Measurements from ENCODE around the gene PPFIA1.

PPFIA1 gene

DNA sequence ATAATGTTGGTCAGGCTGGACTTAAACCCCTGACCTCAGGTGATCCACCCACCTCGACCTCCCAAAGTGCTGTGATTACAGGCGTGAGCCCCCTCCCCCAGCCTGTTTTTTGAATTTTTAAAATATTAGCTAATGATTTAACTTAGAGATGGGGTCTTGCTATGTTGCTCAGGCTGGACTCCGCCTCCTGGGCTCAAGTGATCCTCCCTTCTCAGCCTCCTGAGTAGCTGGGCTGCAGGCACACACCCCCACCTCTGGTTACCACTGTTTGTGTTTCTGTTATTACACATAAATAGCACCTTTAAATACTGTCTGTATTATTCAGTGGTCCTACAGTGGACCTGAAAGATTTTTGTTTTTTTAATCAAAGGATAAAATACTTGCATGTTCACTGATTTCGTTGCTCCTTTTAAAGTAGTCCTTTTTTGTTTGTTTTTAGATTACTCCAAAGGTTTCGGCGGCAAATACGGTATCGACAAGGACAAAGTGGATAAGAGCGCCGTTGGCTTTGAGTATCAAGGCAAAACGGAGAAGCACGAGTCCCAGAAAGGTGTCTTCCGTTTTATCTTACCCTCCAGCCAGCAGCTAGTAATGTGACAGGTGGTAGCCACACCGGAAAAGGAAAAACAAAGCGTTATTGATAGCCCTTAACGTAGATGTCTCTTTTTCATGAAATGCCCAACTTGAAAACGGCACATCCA is 149.0 kb downstream of the PPFIA1 start:
- no peak for DNase-seq

DNA sequence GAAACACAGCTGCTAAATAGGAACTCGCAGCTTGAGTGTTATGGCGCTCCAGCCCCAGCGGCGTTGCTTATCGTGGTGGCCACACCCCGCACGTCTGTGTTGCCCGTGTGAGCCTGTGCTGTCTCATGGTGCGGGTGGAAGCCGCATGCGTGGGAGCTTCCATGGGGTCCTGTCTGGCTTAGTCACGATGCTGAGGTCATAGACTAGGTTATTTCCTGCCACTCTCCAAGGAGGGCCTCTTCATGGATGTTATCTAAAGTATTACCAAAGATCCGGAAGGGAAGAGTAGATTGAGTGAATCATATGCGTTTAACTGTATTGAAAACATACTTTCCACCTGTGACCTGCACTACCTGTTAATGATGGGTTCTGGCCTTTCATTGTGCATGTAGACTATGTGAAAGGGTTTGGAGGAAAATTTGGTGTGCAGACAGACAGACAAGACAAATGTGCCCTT is 149.5 kb downstream of the PPFIA1 start:
- DNase-seq: no peak

DNA sequence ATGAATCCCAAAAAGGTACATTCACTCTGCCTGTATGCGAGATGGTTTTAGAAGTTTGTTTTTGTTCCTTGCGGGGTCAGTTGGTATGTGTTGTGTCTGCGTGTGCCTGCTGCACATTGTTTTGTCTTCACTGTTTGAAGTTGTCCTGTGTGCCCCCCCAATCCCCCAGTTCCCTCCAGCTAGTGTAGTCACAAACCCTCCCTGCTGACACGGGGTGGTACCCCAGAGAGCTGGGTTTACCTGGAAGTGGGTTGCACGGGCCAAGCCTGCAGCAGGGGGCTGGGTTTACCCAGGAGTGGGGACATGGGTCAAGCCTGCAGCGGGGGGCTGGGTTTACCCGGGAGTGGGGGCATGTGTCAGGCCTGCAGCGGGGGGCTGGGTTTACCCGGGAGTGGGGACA is 150.0 kb downstream of the PPFIA1 start:
- no peak for DNase-seq

DNA sequence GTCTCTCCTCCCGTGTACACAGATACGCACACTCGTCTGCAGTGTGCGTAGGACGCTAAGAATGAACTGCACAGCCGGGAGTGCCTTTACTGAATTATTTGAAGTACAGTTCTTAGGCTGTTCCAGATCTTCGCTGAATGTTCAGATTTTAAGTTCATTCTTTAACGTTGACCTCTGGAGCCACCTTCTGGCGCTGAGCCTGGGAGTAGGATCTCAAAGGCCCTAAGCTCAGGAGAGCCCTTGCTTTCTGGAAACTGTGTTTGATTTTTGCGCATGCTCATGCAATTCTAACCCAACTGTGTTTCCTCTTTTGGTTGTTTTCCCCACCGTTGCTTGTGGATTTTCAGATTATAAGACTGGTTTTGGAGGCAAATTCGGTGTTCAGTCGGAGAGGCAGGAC is 150.6 kb downstream of the PPFIA1 start:
- DNase-seq: no peak

GRCh38 chr11:70422692-70423522 is 152.4 kb downstream of the PPFIA1 start:
- no peak for DNase-seq

GRCh38 chr11:70423523-70424505 is 153.3 kb downstream of the PPFIA1 start:
- DNase-seq: no peak

DNA sequence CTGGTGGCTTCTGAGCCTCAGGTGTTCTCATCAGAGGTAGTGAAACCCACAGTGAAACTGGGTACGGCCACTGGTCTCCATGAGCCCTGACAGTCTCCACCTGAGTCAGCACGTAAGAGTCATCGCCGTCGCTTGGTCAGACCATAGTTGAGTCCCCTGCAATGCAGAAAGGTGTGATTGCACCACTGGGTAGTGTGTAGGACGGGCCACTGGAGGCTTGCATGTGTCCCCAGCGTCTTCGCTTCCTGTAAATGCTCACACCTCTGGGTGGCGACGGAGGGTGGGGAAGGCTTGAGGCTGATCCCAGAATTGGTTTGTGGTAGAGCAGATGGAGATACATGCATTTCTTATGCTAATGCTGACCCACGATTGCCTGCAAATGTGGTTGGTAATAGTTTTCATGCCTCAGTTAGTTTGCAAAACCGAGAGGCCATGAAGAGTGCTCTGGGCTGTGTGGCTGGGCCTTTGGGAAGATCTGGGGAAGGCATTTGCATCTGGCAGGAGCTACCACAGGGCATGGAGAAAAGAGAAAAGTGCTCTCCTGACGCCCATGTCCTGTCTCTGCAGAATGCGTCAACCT is 154.4 kb downstream of the PPFIA1 start:
- DNase-seq: no peak

- no peak for DNase-seq
These were observed 156.9 kb downstream of the PPFIA1 start for GRCh38 chr11:70427436-70427835.

GRCh38 chr11:70428701-70429427 is 158.4 kb downstream of the PPFIA1 start:
- DNase-seq: no peak

- no peak for DNase-seq
These were observed 158.9 kb downstream of the PPFIA1 start for GRCh38 chr11:70429428-70429705.

GRCh38 chr11:70429724-70430521 is 159.4 kb downstream of the PPFIA1 start:
- no peak for DNase-seq

DNA sequence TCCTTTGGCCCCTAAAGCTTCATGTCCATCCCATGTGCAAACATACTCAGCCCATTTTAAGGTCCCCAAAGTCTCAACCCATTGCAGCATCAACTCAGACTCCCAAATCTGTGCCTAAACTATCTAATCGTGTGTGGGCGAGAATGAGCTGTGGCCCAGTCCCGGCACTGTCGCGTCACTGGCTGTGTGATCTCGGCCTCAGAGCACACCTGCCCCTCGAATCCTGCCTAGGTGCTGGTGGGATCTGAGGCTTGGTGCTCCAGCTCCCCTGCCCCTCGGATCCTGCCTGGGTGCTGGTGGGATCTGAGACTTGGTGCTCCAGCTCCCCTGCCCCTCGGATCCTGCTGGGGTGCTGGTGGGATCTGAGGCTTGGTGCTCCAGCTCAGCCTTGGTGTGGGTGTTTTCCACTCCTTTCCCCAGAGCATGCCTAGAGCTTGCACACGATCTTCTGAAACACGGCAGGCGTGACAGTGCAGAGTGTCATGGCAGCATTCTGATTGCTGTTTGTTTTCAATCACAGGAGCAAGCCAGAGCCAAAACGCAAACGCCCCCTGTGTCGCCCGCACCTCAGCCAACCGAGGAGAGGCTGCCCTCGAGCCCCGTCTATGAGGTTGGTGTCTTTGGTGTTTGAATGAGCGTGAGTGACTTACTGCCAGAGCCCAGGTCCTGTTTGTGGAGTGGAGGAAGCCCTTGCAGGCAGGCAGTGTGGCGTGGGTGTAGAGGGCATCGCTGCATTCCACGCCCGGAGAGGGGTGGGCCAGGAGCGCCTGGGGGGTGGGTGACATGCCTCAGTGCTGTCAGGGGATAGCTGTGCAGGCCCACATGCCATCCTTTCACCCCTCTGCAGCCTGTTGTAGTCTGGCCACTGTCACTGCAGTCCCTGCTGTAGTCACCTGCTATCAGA is 160.4 kb downstream of the PPFIA1 start:
- DNase-seq: no peak

DNA sequence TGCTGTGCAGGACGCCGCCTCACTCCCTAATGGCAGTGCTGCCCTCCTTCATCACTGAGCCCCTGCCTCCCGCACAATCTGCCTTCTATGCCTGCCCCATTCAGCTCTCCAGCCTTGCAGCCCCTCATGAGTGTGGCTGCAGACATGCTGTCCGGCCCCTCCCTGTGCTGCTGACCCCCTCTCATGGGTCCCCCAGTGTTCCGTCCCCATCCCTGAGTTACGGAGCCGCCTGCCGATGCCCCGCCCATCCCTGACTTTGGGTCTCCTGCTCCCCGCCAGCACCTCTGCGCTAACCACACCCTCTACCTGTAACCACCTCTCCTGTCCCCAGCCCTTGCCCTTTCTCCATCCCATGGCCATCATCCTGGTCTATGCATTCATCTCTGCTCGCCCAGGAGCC is 161.1 kb downstream of the PPFIA1 start:
- DNase-seq: no peak

- DNase-seq: no peak
These were observed 161.6 kb downstream of the PPFIA1 start for GRCh38 chr11:70432065-70432464.

GRCh38 chr11:70432580-70432979 is 162.1 kb downstream of the PPFIA1 start:
- DNase-seq: no peak

GRCh38 chr11:70433038-70433437 is 162.5 kb downstream of the PPFIA1 start:
- no peak for DNase-seq

- no peak for DNase-seq
These were observed 163.0 kb downstream of the PPFIA1 start for GRCh38 chr11:70433526-70433925.

Measured in NCI-H69 (cell line).